HG03469 (cell line): ENCODE results near the gene PCDHB7.
"Not testable (repeated sequence)": the region's sequence is repeated elsewhere in the genome, so short reads cannot be mapped to it uniquely, and the experiment has no call there.

Source experiments
- ATAC-seq: cut with Tn5 transposase; IDR thresholded peaks from one replicate; pipeline ENCODE4 v1.9.1; 2021; ENCODE audit warnings: mild to moderate bottlenecking, moderate library complexity, moderate number of reproducible peaks; ENCODE audit not compliant: unreplicated experiment

Gene PCDHB7

DNA sequence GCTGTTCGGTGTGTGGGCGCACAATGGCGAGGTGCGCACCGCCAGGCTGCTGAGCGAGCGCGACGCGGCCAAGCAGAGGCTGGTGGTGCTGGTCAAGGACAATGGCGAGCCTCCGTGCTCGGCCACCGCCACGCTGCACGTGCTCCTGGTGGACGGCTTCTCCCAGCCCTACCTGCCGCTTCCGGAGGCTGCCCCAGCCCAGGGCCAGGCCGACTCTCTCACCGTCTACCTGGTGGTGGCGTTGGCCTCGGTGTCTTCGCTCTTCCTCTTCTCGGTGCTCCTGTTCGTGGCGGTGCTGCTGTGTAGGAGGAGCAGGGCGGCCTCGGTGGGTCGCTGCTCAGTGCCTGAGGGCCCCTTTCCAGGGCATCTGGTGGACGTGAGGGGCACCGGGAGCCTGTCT is 7.4 kb downstream of the PCDHB7 start:
- ATAC-seq = not testable (repeated sequence)

DNA sequence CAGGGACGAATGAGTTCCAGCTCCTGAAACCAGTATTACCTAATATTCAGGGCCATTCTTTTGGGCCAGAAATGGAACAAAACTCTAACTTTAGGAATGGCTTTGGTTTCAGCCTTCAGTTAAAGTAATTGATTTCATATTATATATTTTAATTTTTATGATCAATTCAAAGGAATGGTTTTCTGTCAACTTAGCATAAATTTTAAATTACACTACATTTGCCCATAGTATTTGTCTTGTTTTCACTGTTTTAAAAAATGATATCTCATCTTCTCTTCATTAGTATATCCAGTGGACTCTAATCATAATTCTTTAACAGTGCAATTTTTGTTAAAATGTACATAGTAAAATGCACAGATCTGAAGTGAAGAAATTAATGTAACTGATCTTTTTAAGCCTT is 7.9 kb downstream of the PCDHB7 start:
- ATAC-seq = no peak

DNA sequence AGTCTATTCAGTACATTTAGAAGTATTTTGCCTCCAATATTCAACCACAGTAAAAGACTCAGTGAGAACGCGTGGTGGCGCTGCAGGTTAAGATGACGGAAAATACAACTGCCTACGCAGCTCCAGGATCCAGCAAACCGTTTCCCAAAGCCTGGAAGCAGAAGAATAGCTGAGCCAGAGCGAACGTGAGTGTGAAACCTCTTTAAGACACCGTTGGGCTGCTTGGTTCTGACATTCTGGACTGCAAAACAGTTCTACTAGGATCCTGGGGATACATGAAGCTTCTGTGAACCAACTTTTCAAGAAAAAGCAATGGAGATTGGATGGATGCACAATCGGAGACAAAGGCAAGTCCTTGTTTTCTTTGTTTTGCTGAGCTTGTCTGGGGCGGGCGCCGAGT is 9.8 kb downstream of the PCDHB7 start, which contains the start of gene PCDHB16:
TSS of gene PCDHB16 (plus strand) at position 140 of the 400 bp plus-strand sequence. CDS start at position 313, 173 bp downstream.
- no peak for ATAC-seq

DNA sequence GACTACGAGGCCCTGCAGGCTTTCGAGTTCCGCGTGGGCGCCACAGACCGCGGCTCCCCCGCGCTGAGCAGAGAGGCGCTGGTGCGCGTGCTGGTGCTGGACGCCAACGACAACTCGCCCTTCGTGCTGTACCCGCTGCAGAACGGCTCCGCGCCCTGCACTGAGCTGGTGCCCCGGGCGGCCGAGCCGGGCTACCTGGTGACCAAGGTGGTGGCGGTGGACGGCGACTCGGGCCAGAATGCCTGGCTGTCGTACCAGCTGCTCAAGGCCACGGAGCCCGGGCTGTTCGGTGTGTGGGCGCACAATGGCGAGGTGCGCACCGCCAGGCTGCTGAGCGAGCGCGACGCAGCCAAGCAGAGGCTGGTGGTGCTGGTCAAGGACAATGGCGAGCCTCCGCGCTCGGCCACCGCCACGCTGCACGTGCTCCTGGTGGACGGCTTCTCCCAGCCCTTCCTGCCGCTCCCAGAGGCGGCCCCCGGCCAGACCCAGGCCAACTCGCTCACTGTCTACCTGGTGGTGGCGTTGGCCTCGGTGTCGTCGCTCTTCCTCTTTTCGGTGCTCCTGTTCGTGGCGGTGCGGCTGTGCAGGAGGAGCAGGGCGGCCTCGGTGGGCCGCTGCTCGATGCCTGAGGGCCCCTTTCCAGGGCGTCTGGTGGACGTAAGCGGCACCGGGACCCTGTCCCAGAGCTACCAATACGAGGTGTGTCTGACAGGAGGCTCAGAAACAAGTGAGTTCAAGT is 11.8 kb downstream of the PCDHB7 start:
- not testable (repeated sequence) for ATAC-seq

DNA sequence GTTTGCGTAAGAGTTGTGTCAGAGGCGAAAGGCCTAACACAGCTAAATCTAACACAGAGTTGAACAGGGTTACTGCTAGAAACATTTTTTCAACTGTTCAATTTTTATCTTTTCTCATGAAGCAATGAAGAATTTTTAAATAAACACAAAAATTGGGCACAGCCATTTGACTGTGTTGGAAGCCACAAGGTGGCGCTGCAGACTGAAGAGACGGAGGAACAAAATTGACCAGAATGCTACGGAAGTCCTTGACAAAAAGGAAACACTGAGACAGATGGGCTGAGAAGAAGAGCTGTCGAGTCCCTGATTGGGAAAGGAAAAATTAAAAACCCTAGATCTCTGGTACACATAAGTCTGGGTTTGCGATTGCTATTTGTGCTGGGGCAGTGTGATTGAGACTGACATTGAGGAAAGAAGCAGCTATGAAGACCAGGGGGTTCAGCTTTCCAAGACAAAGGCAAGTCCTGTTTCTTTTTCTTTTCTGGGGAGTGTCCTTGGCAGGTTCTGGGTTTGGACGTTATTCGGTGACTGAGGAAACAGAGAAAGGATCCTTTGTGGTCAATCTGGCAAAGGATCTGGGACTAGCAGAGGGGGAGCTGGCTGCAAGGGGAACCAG is 14.6 kb downstream of the PCDHB7 start, which contains the start of gene PCDHB9:
TSS of gene PCDHB9 (plus strand) at position 265 of the 616 bp plus-strand sequence. CDS start at position 423, 158 bp downstream.
- no peak for ATAC-seq

DNA sequence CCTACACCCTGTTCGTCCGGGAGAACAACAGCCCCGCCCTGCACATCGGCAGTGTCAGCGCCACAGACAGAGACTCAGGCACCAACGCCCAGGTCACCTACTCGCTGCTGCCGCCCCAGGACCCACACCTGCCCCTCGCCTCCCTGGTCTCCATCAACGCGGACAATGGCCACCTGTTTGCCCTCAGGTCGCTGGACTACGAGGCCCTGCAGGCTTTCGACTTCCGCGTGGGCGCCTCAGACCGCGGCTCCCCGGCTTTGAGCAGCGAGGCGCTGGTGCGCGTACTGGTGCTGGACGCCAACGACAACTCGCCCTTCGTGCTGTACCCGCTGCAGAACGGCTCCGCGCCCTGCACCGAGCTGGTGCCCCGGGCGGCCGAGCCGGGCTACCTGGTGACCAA is 16.2 kb downstream of the PCDHB7 start:
- not testable (repeated sequence) for ATAC-seq

DNA sequence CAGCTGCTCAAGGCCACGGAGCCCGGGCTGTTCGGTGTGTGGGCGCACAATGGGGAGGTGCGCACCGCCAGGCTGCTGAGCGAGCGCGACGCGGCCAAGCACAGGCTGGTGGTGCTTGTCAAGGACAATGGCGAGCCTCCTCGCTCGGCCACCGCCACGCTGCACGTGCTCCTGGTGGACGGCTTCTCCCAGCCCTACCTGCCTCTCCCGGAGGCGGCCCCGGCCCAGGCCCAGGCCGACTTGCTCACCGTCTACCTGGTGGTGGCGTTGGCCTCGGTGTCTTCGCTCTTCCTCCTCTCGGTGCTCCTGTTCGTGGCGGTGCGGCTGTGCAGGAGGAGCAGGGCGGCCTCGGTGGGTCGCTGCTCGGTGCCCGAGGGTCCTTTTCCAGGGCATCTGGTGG is 16.7 kb downstream of the PCDHB7 start:
- not testable (repeated sequence) for ATAC-seq

DNA sequence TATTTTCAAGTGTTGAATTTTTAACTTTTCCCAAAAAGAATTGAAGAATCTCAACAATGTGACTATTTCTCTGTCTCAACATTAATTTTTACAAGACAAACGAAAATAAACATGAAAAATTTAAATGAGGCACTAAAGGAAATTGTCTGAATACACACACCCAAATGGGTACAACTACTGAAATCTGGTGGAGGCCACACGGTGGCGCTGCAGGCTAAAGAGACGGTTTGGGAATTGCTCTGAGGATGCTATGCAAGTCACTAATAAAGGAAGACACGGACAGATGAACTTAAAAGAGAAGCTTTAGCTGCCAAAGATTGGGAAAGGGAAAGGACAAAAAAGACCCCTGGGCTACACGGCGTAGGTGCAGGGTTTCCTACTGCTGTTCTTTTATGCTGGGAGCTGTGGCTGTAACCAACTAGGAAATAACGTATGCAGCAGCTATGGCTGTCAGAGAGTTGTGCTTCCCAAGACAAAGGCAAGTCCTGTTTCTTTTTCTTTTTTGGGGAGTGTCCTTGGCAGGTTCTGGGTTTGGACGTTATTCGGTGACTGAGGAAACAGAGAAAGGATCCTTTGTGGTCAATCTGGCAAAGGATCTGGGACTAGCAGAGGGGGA is 19.8 kb downstream of the PCDHB7 start, which contains the start of gene PCDHB10:
TSS of gene PCDHB10 (plus strand) at position 244 of the 616 bp plus-strand sequence. CDS start at position 444, 200 bp downstream.
- ATAC-seq = no peak

DNA sequence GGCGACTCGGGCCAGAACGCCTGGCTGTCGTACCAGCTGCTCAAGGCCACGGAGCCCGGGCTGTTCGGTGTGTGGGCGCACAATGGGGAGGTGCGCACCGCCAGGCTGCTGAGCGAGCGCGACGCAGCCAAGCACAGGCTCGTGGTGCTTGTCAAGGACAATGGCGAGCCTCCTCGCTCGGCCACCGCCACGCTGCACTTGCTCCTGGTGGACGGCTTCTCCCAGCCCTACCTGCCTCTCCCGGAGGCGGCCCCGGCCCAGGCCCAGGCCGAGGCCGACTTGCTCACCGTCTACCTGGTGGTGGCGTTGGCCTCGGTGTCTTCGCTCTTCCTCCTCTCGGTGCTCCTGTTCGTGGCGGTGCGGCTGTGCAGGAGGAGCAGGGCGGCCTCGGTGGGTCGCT is 21.9 kb downstream of the PCDHB7 start:
- not testable (repeated sequence) for ATAC-seq

DNA sequence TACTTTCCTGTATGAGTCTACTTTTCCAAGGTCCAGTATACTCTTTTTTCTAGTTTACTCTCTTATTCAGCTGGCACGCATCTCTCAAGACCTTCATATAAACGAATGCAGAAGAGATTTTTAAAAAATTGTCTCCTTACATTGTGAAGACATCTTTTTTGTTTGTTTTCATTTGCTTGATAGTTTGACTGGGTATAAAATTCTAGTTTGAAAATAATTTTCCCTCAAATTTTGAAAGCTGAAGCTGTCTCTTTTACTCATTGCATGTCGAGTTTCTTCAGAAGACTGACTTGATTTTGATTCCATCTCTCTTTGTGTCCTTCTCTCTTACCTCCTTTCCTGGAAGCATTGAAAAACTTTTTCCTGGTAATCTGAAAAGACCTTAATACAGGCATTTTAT is 23.9 kb downstream of the PCDHB7 start:
- ATAC-seq = no peak

DNA sequence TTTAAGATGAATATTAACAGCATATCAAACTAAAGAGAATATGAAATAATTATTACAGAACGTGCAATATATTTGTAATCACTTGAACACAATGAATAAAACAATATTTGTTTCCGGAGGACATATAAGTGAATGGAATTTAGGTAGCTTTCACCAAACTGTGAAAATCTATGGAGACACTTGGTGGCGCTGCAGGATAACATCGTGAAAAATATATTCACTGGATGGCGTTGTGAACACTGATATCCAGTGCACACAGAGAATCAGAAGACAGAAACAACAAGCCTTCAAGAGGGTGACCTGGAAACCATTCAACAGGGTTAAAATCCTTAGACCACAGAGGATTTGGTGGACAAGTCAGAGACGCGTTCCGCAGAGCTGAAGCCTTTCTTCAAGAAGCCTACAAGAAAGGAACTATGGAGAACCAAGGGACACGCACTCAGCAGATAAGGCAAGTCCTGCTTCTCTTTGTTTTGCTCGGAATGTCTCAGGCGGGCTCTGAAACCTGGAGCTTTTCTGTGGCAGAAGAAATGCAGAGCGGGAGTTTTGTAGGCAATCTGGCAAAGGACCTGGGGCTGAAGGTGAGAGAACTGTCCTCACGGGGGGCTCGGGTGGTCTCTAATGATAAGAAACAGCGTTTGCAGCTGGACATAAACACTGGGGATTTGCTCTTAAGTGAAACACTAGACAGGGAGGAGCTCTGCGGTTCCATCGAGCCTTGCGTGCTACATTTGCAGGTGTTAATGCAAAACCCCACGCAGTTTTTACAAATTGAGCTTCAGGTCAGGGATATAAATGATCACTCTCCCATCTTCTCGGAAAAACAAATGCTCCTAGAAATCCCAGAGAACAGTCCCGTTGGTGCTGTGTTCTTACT is 27.2 kb downstream of the PCDHB7 start, which contains the start of gene PCDHB11:
TSS of gene PCDHB11 (plus strand) at position 269 of the 877 bp plus-strand sequence. CDS start at position 417, 148 bp downstream.
- ATAC-seq = no peak

DNA sequence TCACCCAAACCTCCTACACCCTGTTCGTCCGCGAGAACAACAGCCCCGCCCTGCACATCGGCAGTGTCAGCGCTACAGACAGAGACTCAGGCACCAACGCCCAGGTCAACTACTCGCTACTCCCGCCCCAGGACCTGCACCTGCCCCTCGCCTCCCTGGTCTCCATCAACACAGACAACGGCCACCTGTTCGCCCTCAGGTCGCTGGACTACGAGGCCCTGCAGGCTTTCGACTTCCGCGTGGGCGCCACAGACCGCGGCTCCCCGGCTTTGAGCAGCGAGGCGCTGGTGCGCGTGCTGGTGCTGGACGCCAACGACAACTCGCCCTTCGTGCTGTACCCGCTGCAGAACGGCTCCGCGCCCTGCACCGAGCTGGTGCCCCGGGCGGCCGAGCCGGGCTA is 28.7 kb downstream of the PCDHB7 start:
- ATAC-seq = not testable (repeated sequence)

DNA sequence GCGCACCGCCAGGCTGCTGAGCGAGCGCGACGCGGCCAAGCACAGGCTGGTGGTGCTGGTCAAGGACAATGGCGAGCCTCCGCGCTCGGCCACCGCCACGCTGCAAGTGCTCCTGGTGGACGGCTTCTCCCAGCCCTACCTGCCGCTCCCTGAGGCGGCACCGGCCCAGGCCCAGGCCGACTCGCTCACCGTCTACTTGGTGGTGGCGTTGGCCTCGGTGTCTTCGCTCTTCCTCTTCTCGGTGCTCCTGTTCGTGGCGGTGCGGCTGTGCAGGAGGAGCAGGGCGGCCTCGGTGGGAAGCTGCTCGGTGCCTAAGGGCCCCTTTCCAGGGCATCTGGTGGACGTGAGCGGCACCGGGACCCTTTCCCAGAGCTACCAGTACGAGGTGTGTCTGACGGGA is 29.2 kb downstream of the PCDHB7 start:
- not testable (repeated sequence) for ATAC-seq

DNA sequence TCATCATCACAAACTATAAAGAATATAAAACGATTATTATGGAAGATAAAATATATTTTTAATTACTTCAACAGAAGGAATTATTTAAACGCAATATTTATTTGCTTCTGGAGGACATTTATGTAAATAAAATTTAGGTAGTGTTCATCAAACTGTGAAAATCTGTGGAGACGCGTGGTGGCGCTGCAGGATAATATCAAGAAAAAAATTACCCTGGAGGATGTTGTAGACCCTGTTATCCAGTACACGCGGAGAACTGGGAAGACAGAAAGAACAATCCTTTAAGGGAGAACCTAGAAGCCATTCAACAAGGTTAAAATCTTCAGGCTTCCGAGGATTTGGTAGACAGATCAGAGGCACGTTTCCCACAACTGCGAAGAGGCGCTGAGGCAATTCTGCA is 36.0 kb downstream of the PCDHB7 start, which contains the start of gene PCDHB12:
TSS of gene PCDHB12 (plus strand) at position 242 of the 400 bp plus-strand sequence. CDS start 189 bp downstream, outside the sequence.
- no peak for ATAC-seq

DNA sequence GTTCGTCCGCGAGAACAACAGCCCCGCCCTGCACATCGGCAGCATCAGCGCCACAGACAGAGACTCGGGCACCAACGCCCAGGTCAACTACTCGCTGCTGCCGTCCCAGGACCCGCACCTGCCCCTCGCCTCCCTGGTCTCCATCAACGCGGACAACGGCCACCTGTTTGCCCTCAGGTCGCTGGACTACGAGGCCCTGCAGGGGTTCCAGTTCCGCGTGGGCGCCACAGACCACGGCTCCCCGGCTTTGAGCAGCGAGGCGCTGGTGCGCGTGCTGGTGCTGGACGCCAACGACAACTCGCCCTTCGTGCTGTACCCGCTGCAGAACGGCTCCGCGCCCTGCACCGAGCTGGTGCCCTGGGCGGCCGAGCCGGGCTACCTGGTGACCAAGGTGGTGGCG is 37.8 kb downstream of the PCDHB7 start:
- ATAC-seq = not testable (repeated sequence)

DNA sequence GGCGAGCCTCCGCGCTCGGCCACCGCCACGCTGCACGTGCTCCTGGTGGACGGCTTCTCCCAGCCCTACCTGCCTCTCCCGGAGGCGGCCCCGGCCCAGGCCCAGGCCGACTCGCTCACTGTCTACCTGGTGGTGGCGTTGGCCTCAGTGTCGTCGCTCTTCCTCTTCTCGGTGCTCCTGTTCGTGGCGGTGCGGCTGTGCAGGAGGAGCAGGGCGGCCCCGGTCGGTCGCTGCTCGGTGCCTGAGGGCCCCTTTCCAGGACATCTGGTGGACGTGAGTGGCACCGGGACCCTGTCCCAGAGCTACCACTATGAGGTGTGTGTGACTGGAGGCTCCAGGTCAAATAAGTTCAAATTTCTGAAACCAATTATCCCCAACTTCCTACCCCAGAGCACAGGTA is 38.4 kb downstream of the PCDHB7 start:
- not testable (repeated sequence) for ATAC-seq

DNA sequence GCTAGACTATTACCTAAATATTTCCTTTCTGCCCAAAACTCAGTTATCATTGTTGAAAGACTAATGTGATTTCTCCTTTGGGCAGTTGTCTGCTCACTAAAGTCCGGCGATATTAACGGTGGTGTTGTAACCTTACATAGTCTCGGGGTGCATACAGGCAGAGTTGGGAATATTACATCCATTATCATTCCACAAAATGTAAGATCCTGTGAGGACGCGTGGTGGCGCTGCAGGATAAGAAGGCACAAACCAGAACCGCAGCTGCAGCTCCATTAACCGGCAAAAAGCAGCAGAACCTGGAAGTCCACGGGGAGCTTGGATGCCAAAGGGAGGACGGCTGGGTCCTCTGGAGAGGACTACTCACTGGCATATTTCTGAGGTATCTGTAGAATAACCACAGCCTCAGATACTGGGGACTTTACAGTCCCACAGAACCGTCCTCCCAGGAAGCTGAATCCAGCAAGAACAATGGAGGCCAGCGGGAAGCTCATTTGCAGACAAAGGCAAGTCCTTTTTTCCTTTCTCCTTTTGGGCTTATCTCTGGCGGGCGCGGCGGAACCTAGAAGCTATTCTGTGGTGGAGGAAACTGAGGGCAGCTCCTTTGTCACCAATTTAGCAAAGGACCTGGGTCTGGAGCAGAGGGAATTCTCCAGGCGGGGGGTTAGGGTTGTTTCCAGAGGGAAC is 41.4 kb downstream of the PCDHB7 start, which contains the start of gene PCDHB13:
TSS of gene PCDHB13 (plus strand) at position 264 of the 684 bp plus-strand sequence. CDS start at position 469, 205 bp downstream.
- ATAC-seq = not testable (repeated sequence)

DNA sequence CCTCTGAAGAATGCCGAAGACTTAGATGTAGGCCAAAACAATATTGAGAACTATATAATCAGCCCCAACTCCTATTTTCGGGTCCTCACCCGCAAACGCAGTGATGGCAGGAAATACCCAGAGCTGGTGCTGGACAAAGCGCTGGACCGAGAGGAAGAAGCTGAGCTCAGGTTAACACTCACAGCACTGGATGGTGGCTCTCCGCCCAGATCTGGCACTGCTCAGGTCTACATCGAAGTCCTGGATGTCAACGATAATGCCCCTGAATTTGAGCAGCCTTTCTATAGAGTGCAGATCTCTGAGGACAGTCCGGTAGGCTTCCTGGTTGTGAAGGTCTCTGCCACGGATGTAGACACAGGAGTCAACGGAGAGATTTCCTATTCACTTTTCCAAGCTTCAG is 42.1 kb downstream of the PCDHB7 start:
- ATAC-seq = not testable (repeated sequence)

DNA sequence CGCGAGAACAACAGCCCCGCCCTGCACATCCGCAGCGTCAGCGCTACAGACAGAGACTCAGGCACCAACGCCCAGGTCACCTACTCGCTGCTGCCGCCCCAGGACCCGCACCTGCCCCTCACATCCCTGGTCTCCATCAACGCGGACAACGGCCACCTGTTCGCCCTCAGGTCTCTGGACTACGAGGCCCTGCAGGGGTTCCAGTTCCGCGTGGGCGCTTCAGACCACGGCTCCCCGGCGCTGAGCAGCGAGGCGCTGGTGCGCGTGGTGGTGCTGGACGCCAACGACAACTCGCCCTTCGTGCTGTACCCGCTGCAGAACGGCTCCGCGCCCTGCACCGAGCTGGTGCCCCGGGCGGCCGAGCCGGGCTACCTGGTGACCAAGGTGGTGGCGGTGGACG is 43.1 kb downstream of the PCDHB7 start:
- ATAC-seq = not testable (repeated sequence)
